Body of pancreas (tissue), 4 donors: ENCODE results near the gene BMPR2.

Experiments
- POLR2A ChIP-seq, 3 donors: fragments of 450-650 bp; IDR thresholded peaks; one replicate each; pipeline ENCODE4 v1.6.1; 2016; ENCODE audit warnings: antibody characterized with exemption in 3 of 3, mild to moderate bottlenecking in 2 of 3
- TF ChIP-seq, protein P1 (sequence below), 7 experiments: fragments of 450-650 bp in 4 of 7; fragments of 200-600 bp in 3 of 7; sonication (generic) in 3 of 7; IDR thresholded peaks; one replicate each; pipeline ENCODE4 v1.5.1; 2016 to 2019; ENCODE audit warnings: antibody characterized with exemption in 7 of 7

DNA sequence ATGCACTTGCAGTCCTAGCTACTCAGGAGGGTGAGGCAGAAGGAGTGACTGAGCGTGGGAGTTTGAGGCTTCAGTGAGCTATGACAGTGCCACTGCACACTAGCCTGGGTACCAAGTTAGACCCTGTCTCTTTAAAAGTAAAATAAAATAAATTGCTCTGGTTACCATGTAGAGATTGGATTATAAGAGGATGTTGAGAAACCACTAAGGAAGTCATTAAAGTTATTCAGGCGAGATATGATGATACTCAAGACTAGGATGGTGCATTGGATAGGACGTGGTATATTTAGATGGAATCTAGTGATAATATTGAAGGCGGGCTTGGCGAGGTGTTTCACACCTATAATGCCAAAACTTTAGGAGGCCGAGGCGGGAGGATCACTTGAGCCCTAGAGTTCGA lies 50.6 kb downstream of the BMPR2 start:
- TF ChIP-seq, protein P1, sequence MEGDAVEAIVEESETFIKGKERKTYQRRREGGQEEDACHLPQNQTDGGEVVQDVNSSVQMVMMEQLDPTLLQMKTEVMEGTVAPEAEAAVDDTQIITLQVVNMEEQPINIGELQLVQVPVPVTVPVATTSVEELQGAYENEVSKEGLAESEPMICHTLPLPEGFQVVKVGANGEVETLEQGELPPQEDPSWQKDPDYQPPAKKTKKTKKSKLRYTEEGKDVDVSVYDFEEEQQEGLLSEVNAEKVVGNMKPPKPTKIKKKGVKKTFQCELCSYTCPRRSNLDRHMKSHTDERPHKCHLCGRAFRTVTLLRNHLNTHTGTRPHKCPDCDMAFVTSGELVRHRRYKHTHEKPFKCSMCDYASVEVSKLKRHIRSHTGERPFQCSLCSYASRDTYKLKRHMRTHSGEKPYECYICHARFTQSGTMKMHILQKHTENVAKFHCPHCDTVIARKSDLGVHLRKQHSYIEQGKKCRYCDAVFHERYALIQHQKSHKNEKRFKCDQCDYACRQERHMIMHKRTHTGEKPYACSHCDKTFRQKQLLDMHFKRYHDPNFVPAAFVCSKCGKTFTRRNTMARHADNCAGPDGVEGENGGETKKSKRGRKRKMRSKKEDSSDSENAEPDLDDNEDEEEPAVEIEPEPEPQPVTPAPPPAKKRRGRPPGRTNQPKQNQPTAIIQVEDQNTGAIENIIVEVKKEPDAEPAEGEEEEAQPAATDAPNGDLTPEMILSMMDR (IDR thresholded peaks at IDR 0.05): no peak
- no peak for TF ChIP-seq POLR2A (IDR thresholded peaks at IDR 0.05)
